ENCODE data around the gene KIF7. TPM values are rescaled to one million over a fixed set of nuclear protein-coding genes. Genes with fewer than 3 reads are reported as not detected.

Gene KIF7
- total RNA-seq, 3 donors from 2014 or later: 2.2 to 3.2 (median 2.6) TPM

GRCh38 chr15:89628806-89629715 lies 26.2 kb downstream of the KIF7 start:
- H3K9me3 Mint-ChIP-seq: no peaks in the 10 kb centered on the region
- H3K27me3 Mint-ChIP-seq (ENCODE audit: low read depth): peaks cover 3% of the 10 kb centered on the region
- DNase-seq (no peak), ATAC-seq (no peak)
- no peak overlapping the region for H3K4me3 Mint-ChIP-seq
- H3K4me1 Mint-ChIP-seq (ENCODE audit: low read depth): no peaks in the 10 kb centered on the region
- peaks cover 2% of the 10 kb centered on the region for H3K36me3 Mint-ChIP-seq (ENCODE audit: insufficient read depth)

DNA sequence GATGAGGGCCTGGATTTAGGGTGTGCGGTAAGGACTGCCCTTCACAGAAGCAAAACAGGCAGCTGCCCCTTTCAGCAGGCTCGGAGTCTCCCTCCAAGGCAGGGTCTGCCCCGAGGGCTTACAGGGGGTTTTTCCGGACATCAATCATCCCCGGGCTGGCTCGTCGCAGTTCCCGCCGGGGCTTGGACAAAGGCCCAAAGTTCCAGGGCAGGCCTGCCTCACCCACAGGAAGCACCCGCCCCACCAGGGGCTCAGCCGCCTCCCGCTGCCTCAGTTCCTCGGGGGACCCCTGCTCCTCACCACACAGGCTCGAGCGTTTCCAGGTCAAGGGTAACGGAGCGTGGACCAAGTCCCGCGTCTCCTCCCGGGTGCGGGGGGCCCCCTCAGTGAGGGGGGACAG lies 27.0 kb downstream of the KIF7 start:
- no peaks in the 10 kb centered on the region for H3K4me1 Mint-ChIP-seq (ENCODE audit: low read depth)

DNA sequence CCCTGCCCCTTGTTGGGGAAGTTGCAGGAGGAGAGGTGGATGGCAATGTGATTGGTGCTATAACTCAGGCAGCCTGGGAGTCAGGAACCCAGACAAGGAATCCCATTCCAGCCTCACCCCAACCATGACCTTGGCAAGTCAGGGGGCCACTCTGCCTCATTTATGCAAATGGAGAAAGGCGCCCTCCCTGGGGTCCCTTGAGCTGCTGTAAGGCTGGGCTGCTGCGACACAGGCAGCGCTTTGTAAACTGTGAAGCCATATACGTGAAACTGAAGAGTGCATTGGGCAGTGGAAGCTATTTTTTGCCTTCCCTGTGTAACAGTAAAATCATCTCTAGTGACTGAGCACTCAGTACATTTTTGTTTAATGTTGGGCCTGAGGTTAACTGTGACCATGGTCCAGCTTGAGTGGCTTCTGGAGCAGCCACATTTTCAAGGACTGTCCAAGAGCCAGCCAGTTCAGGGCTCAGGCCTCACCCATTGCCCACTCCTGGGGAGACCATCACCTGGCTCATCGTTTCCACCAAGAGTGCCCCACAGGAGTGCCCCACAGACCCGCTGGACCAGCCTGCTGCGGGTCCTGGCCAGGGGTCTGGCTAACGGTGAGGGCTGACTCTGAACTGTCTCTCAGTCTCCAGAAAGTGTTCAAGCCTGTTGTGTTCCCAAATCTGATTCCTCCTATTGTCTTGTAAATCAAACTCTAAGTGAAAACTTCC lies 27.9 kb downstream of the KIF7 start:
- no peaks in the 10 kb centered on the region for H3K9me3 Mint-ChIP-seq
- no peaks in the 10 kb centered on the region for H3K27me3 Mint-ChIP-seq (ENCODE audit: low read depth)
- DNase-seq (no peak), ATAC-seq (no peak)
- H3K4me1 Mint-ChIP-seq (ENCODE audit: low read depth): no peaks in the 10 kb centered on the region
- peaks cover 2% of the 10 kb centered on the region for H3K36me3 Mint-ChIP-seq (ENCODE audit: insufficient read depth)
- no peak overlapping the region for H3K4me3 Mint-ChIP-seq

More for the DNA sequence above, 27.0 kb downstream of the KIF7 start:
- no peaks in the 10 kb centered on the region for H3K9me3 Mint-ChIP-seq
- ATAC-seq (no peak), DNase-seq (no peak)
- H3K27me3 Mint-ChIP-seq (ENCODE audit: low read depth): no peaks in the 10 kb centered on the region
- peaks cover 2% of the 10 kb centered on the region for H3K36me3 Mint-ChIP-seq (ENCODE audit: insufficient read depth)
- H3K4me3 Mint-ChIP-seq: no peak overlapping the region

GRCh38 chr15:89625716-89626115 lies 29.6 kb downstream of the KIF7 start:
- Mint-ChIP-seq H3K4me3 (no peak overlapping the region), H3K36me3 (ENCODE audit: insufficient read depth) (peaks cover 2% of the 10 kb centered on the region), H3K27me3 (ENCODE audit: low read depth) (no peaks in the 10 kb centered on the region), H3K4me1 (ENCODE audit: low read depth) (no peaks in the 10 kb centered on the region), H3K9me3 (no peaks in the 10 kb centered on the region)
- ATAC-seq (no peak), DNase-seq (no peak)

DNA sequence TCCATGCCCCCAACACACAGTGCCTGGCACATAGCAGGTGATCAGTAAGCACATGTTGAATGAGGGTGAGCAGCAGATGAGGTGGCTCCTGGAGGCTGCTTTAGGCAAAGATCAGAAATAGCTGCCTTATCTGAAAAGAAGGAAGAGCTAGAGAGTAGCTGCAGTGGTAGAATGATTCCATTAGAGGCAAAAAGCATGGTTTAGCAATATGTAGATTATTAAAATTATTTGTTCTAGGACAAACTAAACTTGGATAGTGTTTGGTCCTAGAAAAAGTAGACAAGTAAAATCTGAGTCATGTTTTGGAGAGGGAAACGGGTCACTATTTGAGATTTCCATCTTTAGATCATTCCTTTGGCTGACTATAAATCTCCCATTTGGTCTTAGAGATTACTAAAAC lies 32.1 kb downstream of the KIF7 start:
- Mint-ChIP-seq H3K9me3 (no peaks in the 10 kb centered on the region), H3K4me1 (ENCODE audit: low read depth) (no peaks in the 10 kb centered on the region), H3K4me3 (no peak overlapping the region), H3K36me3 (ENCODE audit: insufficient read depth) (peaks cover 2% of the 10 kb centered on the region), H3K27me3 (ENCODE audit: low read depth) (no peaks in the 10 kb centered on the region)
- DNase-seq (no peak), ATAC-seq (no peak)

- Mint-ChIP-seq H3K9me3 (no peaks in the 10 kb centered on the region), H3K4me3 (no peak overlapping the region), H3K36me3 (ENCODE audit: insufficient read depth) (peaks cover 2% of the 10 kb centered on the region), H3K4me1 (ENCODE audit: low read depth) (no peaks in the 10 kb centered on the region), H3K27me3 (ENCODE audit: low read depth) (no peaks in the 10 kb centered on the region)
- no peak for ATAC-seq
- no peak for DNase-seq
These were observed 33.7 kb downstream of the KIF7 start for GRCh38 chr15:89621547-89621946.

DNA sequence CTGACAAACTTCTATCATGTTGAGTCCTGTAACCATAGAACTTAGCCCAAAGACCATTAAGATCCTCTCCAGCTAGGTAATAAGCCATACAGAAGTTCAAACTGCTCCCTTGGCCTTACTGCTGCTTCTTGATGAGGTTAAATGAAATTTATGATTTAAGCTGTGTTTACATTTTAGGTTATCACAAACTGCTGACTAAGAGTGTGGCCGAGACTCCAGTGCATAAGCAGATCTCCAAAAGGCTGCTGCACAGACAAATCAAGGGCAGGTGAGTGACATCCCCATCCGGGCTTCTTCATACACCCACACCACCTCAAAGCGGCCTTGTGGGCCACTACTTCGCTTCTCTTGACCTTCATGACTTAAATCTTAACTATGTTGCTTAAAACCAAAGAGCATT lies 39.0 kb downstream of the KIF7 start:
- ATAC-seq (no peak), DNase-seq (no peak)
- no peak overlapping the region for H3K4me3 Mint-ChIP-seq
- H3K36me3 Mint-ChIP-seq (ENCODE audit: insufficient read depth): peaks cover 12% of the 10 kb centered on the region
- no peaks in the 10 kb centered on the region for H3K27me3 Mint-ChIP-seq (ENCODE audit: low read depth)
- H3K9me3 Mint-ChIP-seq: peaks cover 25% of the 10 kb centered on the region
- no peaks in the 10 kb centered on the region for H3K4me1 Mint-ChIP-seq (ENCODE audit: low read depth)

- Mint-ChIP-seq H3K27me3 (ENCODE audit: low read depth) (no peaks in the 10 kb centered on the region), H3K9me3 (peaks cover 27% of the 10 kb centered on the region), H3K36me3 (ENCODE audit: insufficient read depth) (peaks cover 12% of the 10 kb centered on the region), H3K4me1 (ENCODE audit: low read depth) (no peaks in the 10 kb centered on the region), H3K4me3 (no peak overlapping the region)
- ATAC-seq: no peak
- no peak for DNase-seq
These were observed 40.1 kb downstream of the KIF7 start for GRCh38 chr15:89615135-89615534.

DNA sequence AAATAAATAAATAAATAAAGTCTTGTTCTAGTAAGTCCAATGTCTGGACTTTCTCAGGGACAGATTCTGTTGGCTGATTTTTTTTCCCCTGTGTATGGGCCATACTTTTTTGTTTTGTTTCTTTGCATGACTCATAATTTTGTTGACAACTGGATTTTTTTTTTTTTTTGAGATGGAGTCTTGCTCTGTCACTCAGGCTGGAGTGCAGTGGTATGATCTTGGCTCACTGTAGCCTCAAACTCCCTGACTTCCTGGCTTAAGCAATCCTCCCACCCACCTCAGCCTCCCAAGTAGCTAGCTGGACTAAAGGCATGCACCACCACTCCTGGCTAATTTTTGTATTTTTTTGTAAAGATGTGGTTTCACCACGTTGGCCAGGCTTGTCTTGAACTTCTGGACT lies 41.1 kb downstream of the KIF7 start:
- H3K4me3 Mint-ChIP-seq: no peak overlapping the region
- H3K9me3 Mint-ChIP-seq: peaks cover 27% of the 10 kb centered on the region
- peaks cover 12% of the 10 kb centered on the region for H3K36me3 Mint-ChIP-seq (ENCODE audit: insufficient read depth)
- ATAC-seq: no peak
- no peaks in the 10 kb centered on the region for H3K4me1 Mint-ChIP-seq (ENCODE audit: low read depth)
- DNase-seq: no peak
- no peaks in the 10 kb centered on the region for H3K27me3 Mint-ChIP-seq (ENCODE audit: low read depth)

GRCh38 chr15:89613031-89613430 lies 42.2 kb downstream of the KIF7 start:
- Mint-ChIP-seq H3K9me3 (peaks cover 27% of the 10 kb centered on the region), H3K4me3 (no peak overlapping the region), H3K36me3 (ENCODE audit: insufficient read depth) (peaks cover 10% of the 10 kb centered on the region), H3K27me3 (ENCODE audit: low read depth) (no peaks in the 10 kb centered on the region), H3K4me1 (ENCODE audit: low read depth) (no peaks in the 10 kb centered on the region)
- no peak for ATAC-seq
- no peak for DNase-seq

- Mint-ChIP-seq H3K9me3 (peaks cover 27% of the 10 kb centered on the region), H3K36me3 (ENCODE audit: insufficient read depth) (peaks cover 10% of the 10 kb centered on the region), H3K27me3 (ENCODE audit: low read depth) (no peaks in the 10 kb centered on the region), H3K4me1 (ENCODE audit: low read depth) (no peaks in the 10 kb centered on the region), H3K4me3 (no peak overlapping the region)
- DNase-seq (no peak), ATAC-seq (no peak)
These were observed 44.0 kb downstream of the KIF7 start for GRCh38 chr15:89611317-89611716.

- H3K36me3 Mint-ChIP-seq (ENCODE audit: insufficient read depth): peaks cover 3% of the 10 kb centered on the region
- no peak overlapping the region for H3K4me3 Mint-ChIP-seq
- H3K9me3 Mint-ChIP-seq: no peaks in the 10 kb centered on the region
- ATAC-seq: no peak
- no peaks in the 10 kb centered on the region for H3K27me3 Mint-ChIP-seq (ENCODE audit: low read depth)
- no peaks in the 10 kb centered on the region for H3K4me1 Mint-ChIP-seq (ENCODE audit: low read depth)
- no peak for DNase-seq
These were observed 56.2 kb downstream of the KIF7 start for GRCh38 chr15:89599021-89599420.

- H3K27me3 Mint-ChIP-seq (ENCODE audit: low read depth): no peaks in the 10 kb centered on the region
- peaks cover 3% of the 10 kb centered on the region for H3K36me3 Mint-ChIP-seq (ENCODE audit: insufficient read depth)
- DNase-seq (no peak), ATAC-seq (no peak)
- no peaks in the 10 kb centered on the region for H3K9me3 Mint-ChIP-seq
- H3K4me3 Mint-ChIP-seq: no peak overlapping the region
- no peaks in the 10 kb centered on the region for H3K4me1 Mint-ChIP-seq (ENCODE audit: low read depth)
These were observed 62.2 kb downstream of the KIF7 start for GRCh38 chr15:89593018-89593417.

- H3K27me3 Mint-ChIP-seq (ENCODE audit: low read depth): no peaks in the 10 kb centered on the region
- H3K36me3 Mint-ChIP-seq (ENCODE audit: insufficient read depth): no peaks in the 10 kb centered on the region
- ATAC-seq (no peak), DNase-seq (no peak)
- no peak overlapping the region for H3K4me3 Mint-ChIP-seq
- H3K9me3 Mint-ChIP-seq: no peaks in the 10 kb centered on the region
- H3K4me1 Mint-ChIP-seq (ENCODE audit: low read depth): no peaks in the 10 kb centered on the region
These were observed 63.4 kb downstream of the KIF7 start for GRCh38 chr15:89591834-89592233.

- H3K36me3 Mint-ChIP-seq (ENCODE audit: insufficient read depth): no peaks in the 10 kb centered on the region
- no peaks in the 10 kb centered on the region for H3K27me3 Mint-ChIP-seq (ENCODE audit: low read depth)
- H3K9me3 Mint-ChIP-seq: no peaks in the 10 kb centered on the region
- no peaks in the 10 kb centered on the region for H3K4me1 Mint-ChIP-seq (ENCODE audit: low read depth)
- DNase-seq (no peak), ATAC-seq (no peak)
- H3K4me3 Mint-ChIP-seq: no peak overlapping the region
These were observed 67.3 kb downstream of the KIF7 start for GRCh38 chr15:89587955-89588354.
